Activated effector memory CD4-positive, alpha-beta T cell treated with Interleukin-2 at 50 U/mL for 16 hours (primary cell): Measurements from ENCODE around the gene SPAG16.

Experiments
- DNase-seq: peaks from one replicate; pipeline ENCODE4 v3.0.0-alpha.2; 2020

SPAG16 gene

DNA sequence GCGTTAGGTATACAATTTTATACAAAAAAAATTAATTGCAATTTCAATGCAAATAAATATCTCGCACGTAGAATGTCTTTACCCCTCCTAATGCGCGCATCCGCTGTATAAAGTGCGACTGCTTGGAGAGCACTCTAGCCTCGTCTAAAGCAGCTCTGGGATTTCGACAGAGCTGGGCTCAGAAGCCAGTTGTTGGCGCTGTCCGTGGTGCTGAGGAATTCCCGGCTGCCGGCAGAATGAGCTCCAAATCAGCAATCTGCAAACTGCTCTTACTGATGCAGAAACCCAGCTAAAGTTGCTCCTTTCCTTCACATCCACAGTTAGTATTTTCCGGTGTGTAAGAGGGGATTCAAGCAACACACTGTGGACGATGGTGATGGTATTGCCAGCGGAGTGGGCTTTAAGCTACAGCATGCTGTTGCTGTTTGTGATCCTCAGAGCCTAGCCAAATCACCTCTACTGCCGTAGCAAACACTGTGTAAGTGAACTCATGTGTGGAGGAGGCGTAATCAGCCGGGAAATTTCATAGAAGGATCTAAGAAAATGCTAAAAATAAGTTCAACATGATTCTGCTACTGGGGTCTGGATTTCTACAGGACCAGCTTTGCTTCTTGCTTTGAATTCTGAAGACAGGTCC, 1126.8 kb downstream of the SPAG16 start, which contains the start of gene VWC2L:
Gene VWC2L, plus strand, starts transcription at position 137 of the 637 bp plus-strand sequence. CDS start 3,140 bp downstream, outside the sequence.
- no peak for DNase-seq

DNA sequence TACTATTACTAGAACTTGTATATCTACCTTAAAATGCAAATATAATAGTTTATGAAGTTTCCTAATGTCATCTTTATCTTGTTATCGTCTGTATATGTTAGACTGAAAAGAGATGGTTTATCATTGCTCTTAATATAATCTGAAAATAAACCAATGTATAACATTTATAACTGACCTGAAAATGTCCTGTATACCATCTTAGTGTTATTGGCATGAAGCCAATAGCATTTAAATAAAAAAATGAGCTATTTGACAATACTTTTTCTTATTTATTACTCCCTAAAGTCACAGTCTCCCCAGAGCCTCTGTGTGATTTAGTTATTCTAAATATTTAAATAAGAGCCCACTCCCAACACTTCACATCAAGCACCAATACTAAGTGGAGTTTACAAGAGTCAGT, 1128.4 kb downstream of the SPAG16 start:
- no peak for DNase-seq

DNA sequence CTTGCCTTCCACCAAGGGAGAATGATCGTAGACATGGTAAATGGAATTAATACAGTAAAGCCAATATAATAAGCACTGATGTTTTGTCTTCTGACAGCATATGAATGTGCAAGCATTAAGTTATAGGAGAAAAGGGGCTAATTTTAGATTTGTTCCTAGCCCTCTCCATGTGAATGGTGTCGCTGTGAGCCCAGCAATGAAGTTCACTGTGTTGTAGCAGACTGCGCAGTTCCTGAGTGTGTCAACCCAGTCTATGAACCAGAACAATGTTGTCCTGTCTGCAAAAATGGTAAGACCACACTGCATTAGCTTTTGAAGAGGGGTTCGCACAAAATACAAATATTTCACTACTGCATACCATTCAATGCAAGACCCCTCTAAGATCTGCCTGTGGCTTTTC, 1152.2 kb downstream of the SPAG16 start:
- no peak for DNase-seq

DNA sequence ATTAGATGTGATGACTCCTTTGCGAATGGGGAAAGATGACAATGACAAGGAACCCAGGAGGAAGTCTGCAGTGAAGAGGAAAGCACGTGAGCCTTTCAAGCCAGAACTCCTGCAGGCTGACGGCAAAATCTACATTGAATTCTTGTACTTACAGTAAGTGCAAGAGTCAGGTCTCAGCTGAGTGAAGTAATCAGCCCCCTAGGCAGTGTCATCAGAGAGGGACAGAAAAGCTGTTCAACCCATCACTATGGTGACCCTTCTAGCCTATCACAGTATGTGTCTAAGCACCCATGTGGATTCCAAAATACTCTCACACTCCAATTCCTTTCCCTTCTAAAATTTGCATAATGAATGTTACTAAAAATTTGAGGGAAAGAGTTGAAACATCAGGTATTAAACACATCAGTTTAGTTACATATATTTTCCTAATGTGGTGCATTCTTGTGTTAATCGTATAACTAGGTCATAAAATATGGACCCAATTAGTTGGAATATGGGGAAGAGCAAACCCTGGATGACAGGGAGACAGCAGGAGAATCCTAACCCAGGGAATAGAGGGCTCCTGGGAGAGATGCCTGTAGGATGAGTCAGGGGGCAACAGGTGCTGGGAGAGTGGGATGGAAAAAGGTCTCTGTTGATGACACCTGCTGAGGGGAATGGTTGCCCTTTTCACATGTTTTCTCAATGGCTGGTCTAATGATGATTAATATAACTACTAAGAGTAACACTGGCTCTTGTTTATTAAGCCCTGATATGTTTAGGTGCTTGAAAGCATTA, 1166.0 kb downstream of the SPAG16 start:
- DNase-seq, result no peak

DNA sequence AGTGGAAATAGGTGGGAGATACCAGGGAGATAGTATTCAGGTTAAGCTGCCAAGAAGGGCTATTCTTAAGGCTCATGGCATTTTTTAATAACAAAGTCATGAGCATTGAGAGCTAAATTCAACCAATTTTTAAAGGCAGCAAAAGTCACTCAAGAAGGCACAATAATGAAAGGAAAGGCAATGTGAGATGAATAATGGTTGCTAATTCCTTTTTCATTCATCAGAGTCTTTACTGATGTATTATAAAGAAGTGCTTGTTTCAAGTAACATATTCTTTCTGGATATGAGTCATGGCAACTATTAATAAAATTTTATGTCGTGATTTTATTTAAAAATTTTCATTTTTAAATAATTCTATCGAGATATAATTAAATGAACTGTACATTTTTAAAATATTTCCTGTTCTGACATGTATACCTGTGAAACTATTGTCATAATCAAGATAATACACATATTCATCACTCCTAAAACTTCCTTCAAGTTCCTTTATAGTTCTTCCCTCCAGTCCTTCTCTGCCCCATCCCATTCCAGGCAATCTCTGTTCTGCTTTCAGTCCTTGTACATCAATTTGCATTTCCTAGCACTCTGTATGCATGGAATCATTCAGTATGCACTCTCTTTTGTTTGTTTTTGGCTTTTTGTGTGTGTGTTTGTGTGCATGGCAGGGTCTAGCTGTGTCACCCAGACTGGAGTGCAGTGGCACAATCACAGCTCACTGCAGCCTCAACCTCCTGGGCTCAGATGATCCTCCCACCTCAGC, 1167.4 kb downstream of the SPAG16 start:
- no peak for DNase-seq
